ENCODE data around the gene ZNRF1. TPM values are rescaled to one million over a fixed set of nuclear protein-coding genes. Genes with fewer than 3 reads are reported as not detected.
A peak's percentile ranks its signal among the peaks of the same experiment; 100 is the strongest.

The ZNRF1 gene
- total and polyA plus RNA-seq, 2 of the 13 experiments (the other 11 are each of a cell fraction or from before 2014, with no cell fraction given) = 43.9 to 58.7 TPM

- TF ChIP-seq HES4 (CRISPR knock-in tag; IDR thresholded peaks at IDR 0.05; ENCODE audit: borderline replicate concordance) = no peak
- no peak for TF ChIP-seq HOXD1 (CRISPR knock-in tag; IDR thresholded peaks at IDR 0.05)
- TF ChIP-seq FOSL1 (CRISPR knock-in tag; IDR thresholded peaks at IDR 0.05; ENCODE audit: borderline replicate concordance) = no peak
- TF ChIP-seq MYPOP (CRISPR knock-in tag; IDR thresholded peaks at IDR 0.05) = no peak
- TF ChIP-seq NCOA1 (CRISPR knock-in tag; IDR thresholded peaks at IDR 0.05) = peak; percentile 22; the same call in 1 of the 2 replicates
- TF ChIP-seq ZNF687 (CRISPR knock-in tag; IDR thresholded peaks at IDR 0.05) = peak; percentile 32; the same call in 1 of the 2 replicates
- TF ChIP-seq AKAP8 (CRISPR knock-in tag; IDR thresholded peaks at IDR 0.05) = peak; percentile 39; the same call in 1 of the 2 replicates
- TF ChIP-seq ZNF629 (CRISPR knock-in tag; conservative IDR thresholded peaks at IDR 0.05) = no peak
- 0 out of 2 replicates have a peak, but pooled peaks have one; percentile 37 for TF ChIP-seq ELF3 (CRISPR knock-in tag; IDR thresholded peaks at IDR 0.05)
- peak; percentile 2; the same call in 1 of the 2 replicates for TF ChIP-seq ATF2 (CRISPR knock-in tag; IDR thresholded peaks at IDR 0.05)
- 0 out of 2 replicates have a peak, but pooled peaks have one; percentile 32 for TF ChIP-seq ZNF652 (CRISPR knock-in tag; IDR thresholded peaks at IDR 0.05; ENCODE audit: borderline replicate concordance, low read depth)
- TF ChIP-seq FOXJ3 (CRISPR knock-in tag; IDR thresholded peaks at IDR 0.05; ENCODE audit: borderline replicate concordance) = 0 out of 2 replicates have a peak, but pooled peaks have one; percentile 15
- TF ChIP-seq CHD4 (IDR thresholded peaks at IDR 0.05; ENCODE audit: borderline replicate concordance, low read length) = 0 out of 2 replicates have a peak, but pooled peaks have one; percentile 16
- TF ChIP-seq KLF12 (CRISPR knock-in tag; IDR thresholded peaks at IDR 0.05; ENCODE audit: borderline replicate concordance) = no peak
- no peak for TF ChIP-seq RERE (CRISPR knock-in tag; IDR thresholded peaks at IDR 0.05; ENCODE audit: low read depth)
Observed at GRCh38 chr16:75130150-75130771, 131.4 kb downstream of the ZNRF1 start (continued).

Data from HepG2 (cell line).